Progenitor cell of endocrine pancreas (in vitro differentiated cells): ENCODE measurements around the gene SLC18A2. TPM values are rescaled to one million over a fixed set of nuclear protein-coding genes. Genes with fewer than 3 reads are reported as not detected.

ENCODE experiments used
- DNase-seq: peaks from one replicate; pipeline ENCODE4 v3.0.0; 2021; ENCODE audit warnings: low spot score; ENCODE audit not compliant: unreplicated experiment
- H3K27ac Mint-ChIP-seq: 2 replicates; pipeline ENCODE4 v1.8.0; 2021; ENCODE audit warnings: mild to moderate bottlenecking, moderate library complexity, mixed read lengths
- H3K27me3 Mint-ChIP-seq: 2 replicates; pipeline ENCODE4 v1.8.0; 2021; ENCODE audit warnings: mixed read lengths
- H3K36me3 Mint-ChIP-seq: 2 replicates; pipeline ENCODE4 v1.8.0; 2022; ENCODE audit warnings: mixed read lengths; ENCODE audit not compliant: insufficient read depth
- H3K4me1 Mint-ChIP-seq: 2 replicates; pipeline ENCODE4 v1.8.0; 2021; ENCODE audit warnings: low read depth, mixed read lengths
- H3K4me3 Mint-ChIP-seq: 2 replicates; pipeline ENCODE4 v1.8.0; 2021; ENCODE audit warnings: low read depth, mild to moderate bottlenecking, moderate library complexity, mixed read lengths
- H3K9me3 Mint-ChIP-seq: 2 replicates; pipeline ENCODE4 v1.8.0; 2021; ENCODE audit warnings: low read depth, mixed read lengths
- CTCF ChIP-seq: fragments of 200-600 bp; sonication (generic); IDR thresholded peaks from one replicate; pipeline ENCODE4 v1.5.0; 2021; ENCODE audit warnings: antibody characterized with exemption, mild to moderate bottlenecking; ENCODE audit not compliant: unreplicated experiment
- total RNA-seq: library from RNA; stranded (reverse); gene quantifications from 2 replicates; pipeline ENCODE4 v1.2.1, GENCODE V29; 2021

Gene SLC18A2
- total RNA-seq, 1 donor from 2014 or later, result 0.17 TPM

- Mint-ChIP-seq H3K27ac (no peak overlapping the region), H3K36me3 (no peaks in the 10 kb centered on the region), H3K27me3 (peaks cover 66% of the 10 kb centered on the region), H3K4me3 (no peak overlapping the region), H3K4me1 (no peaks in the 10 kb centered on the region), H3K9me3 (peaks cover 11% of the 10 kb centered on the region)
- no peak for DNase-seq
- TF ChIP-seq CTCF, result no peak
Measured at GRCh38 chr10:117212176-117212575, 28.7 kb upstream of the SLC18A2 start.

- Mint-ChIP-seq H3K27ac (no peak overlapping the region), H3K9me3 (peaks cover 11% of the 10 kb centered on the region), H3K4me1 (no peaks in the 10 kb centered on the region), H3K4me3 (no peak overlapping the region), H3K36me3 (no peaks in the 10 kb centered on the region), H3K27me3 (peaks cover 80% of the 10 kb centered on the region)
- TF ChIP-seq CTCF, result no peak
- DNase-seq, result no peak
Measured at GRCh38 chr10:117214401-117214800, 26.5 kb upstream of the SLC18A2 start.

GRCh38 chr10:117215079-117215478, 25.8 kb upstream of the SLC18A2 start:
- DNase-seq, result no peak
- Mint-ChIP-seq H3K9me3 (peaks cover 11% of the 10 kb centered on the region), H3K4me3 (no peak overlapping the region), H3K27me3 (peaks cover 76% of the 10 kb centered on the region), H3K36me3 (no peaks in the 10 kb centered on the region), H3K4me1 (no peaks in the 10 kb centered on the region), H3K27ac (no peak overlapping the region)
- no peak for TF ChIP-seq CTCF

- TF ChIP-seq CTCF, result no peak
- H3K36me3 Mint-ChIP-seq, result no peaks in the 10 kb centered on the region
- H3K27me3 Mint-ChIP-seq, result peaks cover 79% of the 10 kb centered on the region
- peaks cover 11% of the 10 kb centered on the region for H3K9me3 Mint-ChIP-seq
- no peak overlapping the region for H3K4me3 Mint-ChIP-seq
- no peak for DNase-seq
- H3K27ac Mint-ChIP-seq, result no peak overlapping the region
- no peaks in the 10 kb centered on the region for H3K4me1 Mint-ChIP-seq
Measured at GRCh38 chr10:117216028-117216427, 24.9 kb upstream of the SLC18A2 start.

GRCh38 chr10:117216611-117217195, 24.2 kb upstream of the SLC18A2 start:
- Mint-ChIP-seq H3K4me1 (no peaks in the 10 kb centered on the region), H3K4me3 (peak overlapping the region; percentile 69), H3K27ac (no peak overlapping the region), H3K27me3 (peaks cover 78% of the 10 kb centered on the region), H3K36me3 (no peaks in the 10 kb centered on the region), H3K9me3 (peaks cover 7% of the 10 kb centered on the region)
- peak; percentile 100 for TF ChIP-seq CTCF
- DNase-seq, result peak; percentile 83
